K562 (cell line): Measurements from ENCODE around the gene LDAF1.

Experiments used
- POLR2A ChIP-seq: fragments of 450-650 bp; conservative IDR thresholded peaks from 2 replicates; pipeline ENCODE4 v1.6.1; 2016
- RAD21 ChIP-seq, 2 experiments: fragments of 250-450 bp in 1 of 2; fragments of 450-650 bp in 1 of 2; sonication (Bioruptor Pico) in 1 of 2; formaldehyde crosslinking in 1 of 2; IDR thresholded peaks in 1 of 2; conservative IDR thresholded peaks in 1 of 2; 2 replicates each; pipeline versions ENCODE4 v1.4.0 to v1.8.0; 2020 to 2022; ENCODE audit warnings: mild to moderate bottlenecking in 2 of 2, moderate library complexity in 1 of 2
- SMAD3 ChIP-seq: fragments of 450-650 bp; formaldehyde crosslinking; conservative IDR thresholded peaks from 2 replicates; pipeline ENCODE4 v1.4.0; 2020; ENCODE audit warnings: mild to moderate bottlenecking
- TAF1 ChIP-seq: IDR thresholded peaks from 2 replicates; pipeline ENCODE4 v1.6.1; 2011; ENCODE audit warnings: mild to moderate bottlenecking, low read length, moderate library complexity; ENCODE audit not compliant: insufficient read depth, control insufficient read depth, severe bottlenecking; ENCODE audit errors: extremely low read depth
- ZNF133 ChIP-seq: fragments of 250-450 bp; sonication (Bioruptor Pico); IDR thresholded peaks from 2 replicates; pipeline ENCODE4 v1.4.0; 2020; ENCODE audit warnings: mild to moderate bottlenecking
- ZNF79 ChIP-seq: fragments of 250-450 bp; sonication (Bioruptor Pico); IDR thresholded peaks from 2 replicates; pipeline ENCODE4 v1.4.0; 2020; ENCODE audit warnings: low read depth, mild to moderate bottlenecking, moderate library complexity
- TF ChIP-seq, protein P1 (sequence below): fragments of 200-800 bp; sonication (Bioruptor generic); IDR thresholded peaks from 2 replicates; pipeline ENCODE4 v1.6.1; 2016; ENCODE audit warnings: missing genetic modification characterization, missing compliant biosample characterization

DNA sequence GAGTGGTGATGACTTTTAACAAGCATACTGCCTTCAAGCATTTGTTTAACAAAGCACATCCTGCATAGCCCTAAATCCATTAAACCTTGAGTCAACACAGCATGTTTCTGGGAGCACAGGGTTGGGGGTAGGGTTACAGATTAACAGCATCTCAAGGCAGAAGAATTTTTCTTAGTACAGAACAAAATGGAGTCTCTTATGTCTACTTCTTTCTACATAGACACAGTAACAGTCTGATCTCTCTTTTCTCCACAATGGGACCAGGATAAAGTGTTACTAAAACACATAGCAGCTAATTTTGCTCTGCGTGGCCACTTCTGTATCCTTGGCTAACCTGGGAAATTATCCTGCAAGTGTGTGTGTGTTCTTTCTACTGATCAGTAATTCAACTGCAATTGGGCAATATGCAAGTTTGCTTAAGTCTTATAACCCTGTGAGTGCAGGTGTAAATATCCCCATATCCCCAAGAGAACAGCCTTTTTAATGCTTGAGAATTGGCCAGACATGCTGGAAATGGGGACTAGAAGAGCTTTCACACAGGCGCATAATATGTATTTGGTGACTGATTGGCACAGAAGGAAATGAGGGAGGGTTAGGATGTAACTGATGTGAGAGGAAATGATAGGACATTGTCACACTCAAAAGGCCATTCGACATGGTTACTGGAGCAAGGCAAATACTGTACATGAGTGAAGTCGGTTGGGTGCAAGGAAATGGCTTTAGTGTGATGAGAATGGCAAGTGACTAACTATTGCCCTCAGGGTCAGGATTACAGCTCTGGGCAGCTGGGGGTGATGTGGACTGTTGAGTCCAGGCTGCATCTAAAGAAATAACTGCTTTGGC, 64.2 kb downstream of the LDAF1 start:
- TF ChIP-seq POLR2A (no peak), TAF1 (no peak), ZNF79 (CRISPR knock-in tag) (no peak), ZNF133 (CRISPR knock-in tag) (no peak), RAD21 (CRISPR knock-in tag; conservative IDR thresholded peaks at IDR 0.05 in 1 of 2, IDR thresholded peaks at IDR 0.05 in 1 of 2) (no peak), SMAD3 (CRISPR knock-in tag) (no peak)
- TF ChIP-seq, protein P1, sequence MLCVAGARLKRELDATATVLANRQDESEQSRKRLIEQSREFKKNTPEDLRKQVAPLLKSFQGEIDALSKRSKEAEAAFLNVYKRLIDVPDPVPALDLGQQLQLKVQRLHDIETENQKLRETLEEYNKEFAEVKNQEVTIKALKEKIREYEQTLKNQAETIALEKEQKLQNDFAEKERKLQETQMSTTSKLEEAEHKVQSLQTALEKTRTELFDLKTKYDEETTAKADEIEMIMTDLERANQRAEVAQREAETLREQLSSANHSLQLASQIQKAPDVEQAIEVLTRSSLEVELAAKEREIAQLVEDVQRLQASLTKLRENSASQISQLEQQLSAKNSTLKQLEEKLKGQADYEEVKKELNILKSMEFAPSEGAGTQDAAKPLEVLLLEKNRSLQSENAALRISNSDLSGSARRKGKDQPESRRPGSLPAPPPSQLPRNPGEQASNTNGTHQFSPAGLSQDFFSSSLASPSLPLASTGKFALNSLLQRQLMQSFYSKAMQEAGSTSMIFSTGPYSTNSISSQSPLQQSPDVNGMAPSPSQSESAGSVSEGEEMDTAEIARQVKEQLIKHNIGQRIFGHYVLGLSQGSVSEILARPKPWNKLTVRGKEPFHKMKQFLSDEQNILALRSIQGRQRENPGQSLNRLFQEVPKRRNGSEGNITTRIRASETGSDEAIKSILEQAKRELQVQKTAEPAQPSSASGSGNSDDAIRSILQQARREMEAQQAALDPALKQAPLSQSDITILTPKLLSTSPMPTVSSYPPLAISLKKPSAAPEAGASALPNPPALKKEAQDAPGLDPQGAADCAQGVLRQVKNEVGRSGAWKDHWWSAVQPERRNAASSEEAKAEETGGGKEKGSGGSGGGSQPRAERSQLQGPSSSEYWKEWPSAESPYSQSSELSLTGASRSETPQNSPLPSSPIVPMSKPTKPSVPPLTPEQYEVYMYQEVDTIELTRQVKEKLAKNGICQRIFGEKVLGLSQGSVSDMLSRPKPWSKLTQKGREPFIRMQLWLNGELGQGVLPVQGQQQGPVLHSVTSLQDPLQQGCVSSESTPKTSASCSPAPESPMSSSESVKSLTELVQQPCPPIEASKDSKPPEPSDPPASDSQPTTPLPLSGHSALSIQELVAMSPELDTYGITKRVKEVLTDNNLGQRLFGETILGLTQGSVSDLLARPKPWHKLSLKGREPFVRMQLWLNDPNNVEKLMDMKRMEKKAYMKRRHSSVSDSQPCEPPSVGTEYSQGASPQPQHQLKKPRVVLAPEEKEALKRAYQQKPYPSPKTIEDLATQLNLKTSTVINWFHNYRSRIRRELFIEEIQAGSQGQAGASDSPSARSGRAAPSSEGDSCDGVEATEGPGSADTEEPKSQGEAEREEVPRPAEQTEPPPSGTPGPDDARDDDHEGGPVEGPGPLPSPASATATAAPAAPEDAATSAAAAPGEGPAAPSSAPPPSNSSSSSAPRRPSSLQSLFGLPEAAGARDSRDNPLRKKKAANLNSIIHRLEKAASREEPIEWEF (CRISPR knock-in tag): no peak
